Left ventricle myocardium inferior (tissue), 1 donor: ENCODE results near the gene B3GALNT2. TPM values are rescaled to one million over a fixed set of nuclear protein-coding genes. Genes with fewer than 3 reads are reported as not detected.

Experiments
- DNase-seq: peaks from one replicate; pipeline ENCODE4 v3.0.0-alpha.2; 2020
- H3K27ac ChIP-seq: fragments of 200-600 bp; replicated peaks from 2 replicates; pipeline ENCODE4 v1.8.0; 2021
- H3K27me3 ChIP-seq: fragments of 200-600 bp; 2 replicates; pipeline ENCODE4 v1.8.0; 2021; ENCODE audit warnings: low read depth
- H3K36me3 ChIP-seq: fragments of 200-600 bp; 2 replicates; pipeline ENCODE4 v1.8.0; 2021
- H3K4me1 ChIP-seq: fragments of 200-600 bp; 2 replicates; pipeline ENCODE4 v1.8.0; 2021
- H3K4me3 ChIP-seq: fragments of 200-600 bp; 2 replicates; pipeline ENCODE4 v1.8.0; 2021; ENCODE audit warnings: mild to moderate bottlenecking, moderate library complexity
- H3K9me3 ChIP-seq: fragments of 200-600 bp; replicated peaks from 2 replicates; pipeline ENCODE4 v1.8.0; 2021
- intact Hi-C: fragments of 100-400 bp; cut with micrococcal nuclease; formaldehyde crosslinking; loops from one replicate; pipeline ENCODE4 v1.11.0; 2022
- total RNA-seq: library from RNA; stranded (reverse); fragmentation: NEBNext Ultra II Directional; extraction: Animal tissue kit (Norgen Biotek cat#: 25700); gene quantifications from one replicate; pipeline ENCODE4 v1.2.1, GENCODE V29; 2021
- TF ChIP-seq, protein P1 (sequence below): fragments of 200-600 bp; IDR thresholded peaks from 2 replicates; pipeline ENCODE4 v1.8.0; 2021; ENCODE audit warnings: antibody characterized with exemption, mild to moderate bottlenecking, borderline replicate concordance
- donor health status: DM: no; HTN: yes; CAD: no; lungs with severe emphysema.

B3GALNT2 gene
- total RNA-seq, 1 donor from 2014 or later: 23.0 TPM

DNA sequence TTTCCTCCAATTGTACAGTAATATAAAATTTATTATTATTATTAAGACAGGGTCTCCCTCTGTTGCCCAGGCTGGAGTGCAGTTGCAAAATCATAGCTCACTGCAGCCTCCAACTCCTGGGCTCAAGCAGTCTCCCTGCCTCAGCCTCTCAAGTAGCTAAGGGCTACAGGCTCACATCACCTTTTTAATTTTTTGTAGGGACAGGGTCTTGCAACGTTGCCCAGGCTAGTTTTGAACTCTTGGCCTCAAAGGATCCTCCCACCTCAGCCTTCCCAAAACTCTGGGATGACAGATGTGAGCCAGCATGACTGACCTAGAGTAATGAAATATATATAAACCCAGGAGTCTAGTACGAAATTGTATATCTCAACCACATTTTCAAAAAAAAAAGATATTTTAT, 49.2 kb downstream of the B3GALNT2 start:
- H3K27ac ChIP-seq: no peak overlapping the region
- H3K4me3 ChIP-seq: no peak overlapping the region
- TF ChIP-seq, protein P1, sequence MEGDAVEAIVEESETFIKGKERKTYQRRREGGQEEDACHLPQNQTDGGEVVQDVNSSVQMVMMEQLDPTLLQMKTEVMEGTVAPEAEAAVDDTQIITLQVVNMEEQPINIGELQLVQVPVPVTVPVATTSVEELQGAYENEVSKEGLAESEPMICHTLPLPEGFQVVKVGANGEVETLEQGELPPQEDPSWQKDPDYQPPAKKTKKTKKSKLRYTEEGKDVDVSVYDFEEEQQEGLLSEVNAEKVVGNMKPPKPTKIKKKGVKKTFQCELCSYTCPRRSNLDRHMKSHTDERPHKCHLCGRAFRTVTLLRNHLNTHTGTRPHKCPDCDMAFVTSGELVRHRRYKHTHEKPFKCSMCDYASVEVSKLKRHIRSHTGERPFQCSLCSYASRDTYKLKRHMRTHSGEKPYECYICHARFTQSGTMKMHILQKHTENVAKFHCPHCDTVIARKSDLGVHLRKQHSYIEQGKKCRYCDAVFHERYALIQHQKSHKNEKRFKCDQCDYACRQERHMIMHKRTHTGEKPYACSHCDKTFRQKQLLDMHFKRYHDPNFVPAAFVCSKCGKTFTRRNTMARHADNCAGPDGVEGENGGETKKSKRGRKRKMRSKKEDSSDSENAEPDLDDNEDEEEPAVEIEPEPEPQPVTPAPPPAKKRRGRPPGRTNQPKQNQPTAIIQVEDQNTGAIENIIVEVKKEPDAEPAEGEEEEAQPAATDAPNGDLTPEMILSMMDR: no peak
- peaks cover 57% of the 10 kb centered on the region for H3K36me3 ChIP-seq
- intact Hi-C loops: no loop called here
- H3K9me3 ChIP-seq: no peaks in the 10 kb centered on the region
- H3K27me3 ChIP-seq: no peaks in the 10 kb centered on the region
- no peak for DNase-seq
- no peaks in the 10 kb centered on the region for H3K4me1 ChIP-seq

DNA sequence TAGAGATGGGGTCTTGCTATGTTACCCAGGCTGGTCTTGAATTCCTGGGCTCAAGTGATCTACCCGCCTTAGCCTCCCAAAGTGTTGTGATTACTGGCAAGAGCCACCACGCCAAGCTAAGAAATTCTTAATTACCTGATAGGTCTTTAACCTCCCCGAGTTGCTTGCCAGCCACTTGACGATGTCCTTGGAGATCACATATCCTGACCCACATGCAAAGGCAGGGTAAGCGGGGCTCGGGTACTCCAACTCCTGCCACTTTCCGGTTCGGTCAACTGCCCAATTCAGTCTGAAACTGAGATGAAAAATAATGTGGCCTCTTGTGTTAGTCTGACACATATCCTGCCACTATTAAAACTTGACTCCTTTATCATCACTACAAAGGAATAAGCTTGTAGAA, 50.2 kb downstream of the B3GALNT2 start:
- Histone ChIP-seq H3K27me3 (no peaks in the 10 kb centered on the region), H3K4me1 (peaks cover 3% of the 10 kb centered on the region), H3K27ac (no peak overlapping the region), H3K36me3 (peaks cover 68% of the 10 kb centered on the region), H3K4me3 (no peak overlapping the region), H3K9me3 (no peaks in the 10 kb centered on the region)
- no peak for DNase-seq
- TF ChIP-seq, protein P1: no peak
- intact Hi-C loops: no loop called here

DNA sequence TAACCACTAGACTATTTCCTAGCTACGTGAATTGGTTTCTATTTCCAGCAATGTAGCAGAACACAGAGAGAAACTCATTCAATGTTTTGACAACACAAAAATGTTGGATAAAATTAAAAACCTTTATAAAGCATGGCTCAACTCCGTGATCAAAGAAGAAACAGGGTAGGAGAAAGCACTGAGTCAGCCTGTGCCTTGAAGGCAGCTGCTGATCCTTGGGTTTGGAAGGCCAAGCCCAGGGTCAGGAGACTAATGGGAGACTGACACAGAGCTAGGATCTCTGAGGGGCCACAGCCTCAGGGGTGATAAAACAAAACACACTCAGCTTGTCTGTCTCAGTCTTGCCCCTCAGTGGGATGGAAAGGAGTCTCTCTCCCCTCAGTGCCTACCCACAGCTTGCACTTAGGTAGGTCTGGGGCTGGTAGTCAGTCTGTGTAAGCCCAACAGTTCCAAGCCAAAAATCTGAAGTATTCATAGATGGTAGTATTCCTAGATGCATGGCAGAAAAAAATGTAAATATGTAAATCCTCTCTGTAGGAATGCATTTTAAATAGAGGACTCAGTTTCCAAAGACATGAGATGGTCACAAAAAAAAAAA, 53.3 kb downstream of the B3GALNT2 start:
- Histone ChIP-seq H3K4me1 (peaks cover 12% of the 10 kb centered on the region), H3K36me3 (peaks cover 98% of the 10 kb centered on the region), H3K27ac (no peak overlapping the region), H3K9me3 (no peaks in the 10 kb centered on the region), H3K4me3 (no peak overlapping the region), H3K27me3 (no peaks in the 10 kb centered on the region)
- DNase-seq: no peak
- intact Hi-C loops: no loop called here
- TF ChIP-seq, protein P1: no peak

DNA sequence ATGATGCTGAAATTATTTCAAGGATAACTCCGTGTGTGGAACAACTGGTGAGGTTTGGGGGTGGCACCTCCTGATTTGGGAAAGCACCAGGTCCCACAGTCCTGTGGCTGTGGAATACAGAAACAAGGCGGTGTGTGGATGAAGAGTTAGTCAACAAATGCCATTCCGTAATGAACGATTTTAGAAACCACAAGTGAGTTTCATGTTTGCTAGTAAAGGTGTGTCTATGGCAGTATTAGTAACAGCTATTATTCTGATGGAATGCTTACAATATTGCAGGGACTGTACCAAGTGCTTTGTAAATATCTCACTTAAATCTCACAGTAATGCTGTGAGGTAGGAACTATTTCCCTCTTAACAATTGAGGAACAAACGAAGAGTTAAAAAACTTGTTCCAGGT, 53.8 kb downstream of the B3GALNT2 start:
- no peak for DNase-seq
- Histone ChIP-seq H3K9me3 (no peaks in the 10 kb centered on the region), H3K27me3 (no peaks in the 10 kb centered on the region), H3K4me3 (no peak overlapping the region), H3K27ac (no peak overlapping the region), H3K36me3 (peaks cover 99% of the 10 kb centered on the region), H3K4me1 (peaks cover 12% of the 10 kb centered on the region)
- intact Hi-C loops: no loop called here
- TF ChIP-seq, protein P1: no peak

DNA sequence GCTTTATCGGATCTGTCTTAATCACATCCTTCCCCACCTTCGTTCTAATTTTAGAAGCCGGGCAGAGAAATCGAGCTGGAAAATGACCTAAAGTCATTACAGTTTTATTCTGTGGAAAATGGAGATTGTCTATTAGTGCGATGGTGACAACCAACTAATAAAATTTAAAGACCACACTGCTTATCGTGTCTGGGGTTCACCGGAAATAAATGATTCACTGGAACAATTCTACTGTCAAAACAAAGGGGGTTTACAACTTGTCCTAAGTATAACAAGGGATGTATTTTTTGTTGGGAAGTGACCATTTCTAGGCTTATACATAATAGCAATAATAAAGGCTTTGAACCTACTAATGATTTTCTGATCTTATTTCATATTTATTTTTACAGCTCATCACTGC, 55.6 kb downstream of the B3GALNT2 start:
- H3K9me3 ChIP-seq: no peaks in the 10 kb centered on the region
- intact Hi-C loops: no loop called here

More for the DNA sequence above, 55.6 kb downstream of the B3GALNT2 start:
- H3K27me3 ChIP-seq: no peaks in the 10 kb centered on the region
- H3K4me1 ChIP-seq: peaks cover 12% of the 10 kb centered on the region
- TF ChIP-seq, protein P1: no peak
- DNase-seq: no peak
- no peak overlapping the region for H3K4me3 ChIP-seq
- H3K36me3 ChIP-seq: peaks cover 99% of the 10 kb centered on the region
- H3K27ac ChIP-seq: no peak overlapping the region
